Measurements from ENCODE around the gene CNGB1.

CNGB1 gene

DNA sequence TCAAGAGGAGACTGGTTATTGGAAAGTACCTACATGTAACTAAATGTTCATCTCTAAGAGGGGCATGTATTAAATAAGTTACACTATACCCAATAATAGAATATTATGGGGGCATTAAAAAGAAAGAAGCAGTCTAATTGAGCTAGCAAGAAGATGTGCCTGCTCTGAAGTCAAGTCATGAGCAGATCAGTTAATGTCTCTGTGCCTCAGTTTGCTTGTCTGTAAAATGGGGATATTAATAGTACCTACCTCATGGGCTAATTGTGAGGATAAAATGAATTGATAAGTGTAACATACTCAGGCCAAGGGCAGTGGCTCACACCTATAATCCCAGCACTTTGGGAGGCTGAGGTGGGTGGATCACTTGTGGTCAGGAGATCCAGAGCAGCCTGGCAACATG, 3.0 kb downstream of the CNGB1 start:
- no peak overlapping the region for H2AFZ ChIP-seq (ENCODE audit: insufficient read depth, low read length, poor library complexity)
- H3K23ac ChIP-seq (ENCODE audit: low read length) = no peak overlapping the region

DNA sequence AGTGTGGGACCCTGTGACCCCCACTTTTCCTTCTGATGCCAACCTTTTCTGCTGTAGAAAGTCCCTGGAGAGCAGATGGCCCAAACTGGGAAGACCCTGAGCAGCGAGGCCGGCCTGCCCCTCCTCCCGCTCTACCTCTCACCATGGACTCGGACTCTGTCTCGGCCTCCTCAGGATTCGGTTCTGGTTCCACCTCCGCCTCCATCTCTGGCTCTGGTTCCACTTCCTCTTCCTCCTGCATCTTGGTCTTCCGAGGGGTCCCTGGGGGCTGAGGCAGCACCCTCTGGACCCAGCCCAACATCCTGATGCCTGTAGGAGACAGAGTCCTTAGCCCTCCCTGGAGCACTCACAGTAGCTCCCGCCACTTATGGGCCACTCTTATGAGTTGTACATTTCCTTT, 3.9 kb downstream of the CNGB1 start:
- Histone ChIP-seq H3K14ac (ENCODE audit: low read length) (no peak overlapping the region), H2AFZ (ENCODE audit: insufficient read depth, low read length, poor library complexity) (no peak overlapping the region), H2AK5ac (ENCODE audit: low read length) (no peak overlapping the region), H3K36me3 (ENCODE audit: control insufficient read depth in 1 of 2, insufficient read depth in 2 of 2, low read length in 2 of 2) (no peaks in the 10 kb centered on the region), H3K27ac (ENCODE audit: low read depth, low read length) (no peak overlapping the region), H4K12ac (ENCODE audit: low read depth, low read length) (no peak overlapping the region), H2BK120ac (ENCODE audit: insufficient read depth, low read length, poor library complexity) (no peak overlapping the region), H3K79me2 (ENCODE audit: control insufficient read depth, insufficient read depth, low read length, poor library complexity) (no peaks in the 10 kb centered on the region), H3K23ac (ENCODE audit: low read length) (no peak overlapping the region), H3K18ac (ENCODE audit: low read length) (no peak overlapping the region), H4K8ac (ENCODE audit: low read depth, low read length) (no peak overlapping the region), H3K4me1 (ENCODE audit: control insufficient read depth in 1 of 2, insufficient read depth in 2 of 2, low read length in 2 of 2) (no peaks in the 10 kb centered on the region), H3K79me1 (ENCODE audit: low read length) (no peaks in the 10 kb centered on the region), H3K27me3 (ENCODE audit: insufficient read depth, low read length) (no peaks in the 10 kb centered on the region), H3K4ac (ENCODE audit: low read depth, low read length) (no peak overlapping the region), H3K9ac (ENCODE audit: low read length) (no peak overlapping the region), H2BK5ac (ENCODE audit: low read depth, low read length, poor library complexity) (no peak overlapping the region), H3K9me3 (ENCODE audit: insufficient read depth, low read depth, low read length) (peaks cover 2% of the 10 kb centered on the region), H3K4me3 (ENCODE audit: low read depth, low read length) (no peak overlapping the region), H2BK12ac (ENCODE audit: low read length) (no peak overlapping the region), H4K91ac (ENCODE audit: low read depth, low read length) (no peak overlapping the region), H3K4me2 (ENCODE audit: low read length) (no peak overlapping the region)
- WGBS (ENCODE audit: extremely low coverage, insufficient coverage, insufficient read length) = no CpG with 5 or more reads among the region's 9 CpGs
- DNase-seq = no peak

More for the DNA sequence above, 3.0 kb downstream of the CNGB1 start:
- Histone ChIP-seq H3K27me3 (ENCODE audit: insufficient read depth, low read length) (no peaks in the 10 kb centered on the region), H4K91ac (ENCODE audit: low read depth, low read length) (no peak overlapping the region), H3K4ac (ENCODE audit: low read depth, low read length) (no peak overlapping the region), H3K4me1 (ENCODE audit: control insufficient read depth in 1 of 2, insufficient read depth in 2 of 2, low read length in 2 of 2) (no peaks in the 10 kb centered on the region), H3K27ac (ENCODE audit: low read depth, low read length) (no peak overlapping the region), H3K79me2 (ENCODE audit: control insufficient read depth, insufficient read depth, low read length, poor library complexity) (no peaks in the 10 kb centered on the region), H4K8ac (ENCODE audit: low read depth, low read length) (no peak overlapping the region), H2BK5ac (ENCODE audit: low read depth, low read length, poor library complexity) (no peak overlapping the region), H3K14ac (ENCODE audit: low read length) (no peak overlapping the region), H3K9me3 (ENCODE audit: insufficient read depth, low read depth, low read length) (peaks cover 2% of the 10 kb centered on the region), H2AK5ac (ENCODE audit: low read length) (no peak overlapping the region), H3K4me2 (ENCODE audit: low read length) (no peak overlapping the region), H3K9ac (ENCODE audit: low read length) (no peak overlapping the region), H2BK12ac (ENCODE audit: low read length) (no peak overlapping the region), H4K12ac (ENCODE audit: low read depth, low read length) (no peak overlapping the region), H3K4me3 (ENCODE audit: low read depth, low read length) (no peak overlapping the region), H3K79me1 (ENCODE audit: low read length) (no peaks in the 10 kb centered on the region), H3K18ac (ENCODE audit: low read length) (no peak overlapping the region), H3K36me3 (ENCODE audit: control insufficient read depth in 1 of 2, insufficient read depth in 2 of 2, low read length in 2 of 2) (no peaks in the 10 kb centered on the region), H2BK120ac (ENCODE audit: insufficient read depth, low read length, poor library complexity) (no peak overlapping the region)
- no peak for DNase-seq

DNA sequence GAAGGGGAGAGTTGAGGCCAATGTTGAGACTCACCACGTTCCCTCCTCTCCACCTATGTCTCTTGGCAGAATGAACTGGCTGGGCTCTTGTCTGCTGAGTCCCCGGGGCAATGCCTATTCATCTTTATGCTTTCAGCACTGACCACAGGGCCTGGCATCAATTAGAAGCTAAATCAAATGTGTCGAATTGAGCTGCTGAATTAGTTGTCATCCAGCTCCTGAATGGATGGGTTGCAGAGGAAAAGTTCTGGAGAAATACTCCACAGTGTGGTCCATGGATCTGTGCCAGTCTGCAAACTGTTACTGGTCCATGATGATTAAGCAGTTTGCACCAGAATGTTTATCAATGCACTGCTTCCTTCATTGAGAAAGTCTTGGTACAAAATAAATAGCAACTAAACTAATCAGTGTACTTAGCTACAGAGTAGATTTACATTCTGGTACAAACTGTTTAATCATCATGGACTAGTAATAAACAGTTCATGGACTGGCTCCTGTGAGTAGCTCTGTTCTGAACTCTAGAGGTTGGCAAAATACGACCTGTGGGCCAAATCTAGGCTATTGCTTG, 4.6 kb downstream of the CNGB1 start:
- Histone ChIP-seq H2AK5ac (ENCODE audit: low read length) (no peak overlapping the region), H3K27ac (ENCODE audit: low read depth, low read length) (no peak overlapping the region), H3K79me2 (ENCODE audit: control insufficient read depth, insufficient read depth, low read length, poor library complexity) (no peaks in the 10 kb centered on the region), H3K23ac (ENCODE audit: low read length) (no peak overlapping the region), H4K12ac (ENCODE audit: low read depth, low read length) (no peak overlapping the region), H3K4me2 (ENCODE audit: low read length) (no peak overlapping the region), H3K36me3 (ENCODE audit: control insufficient read depth in 1 of 2, insufficient read depth in 2 of 2, low read length in 2 of 2) (no peaks in the 10 kb centered on the region), H2BK12ac (ENCODE audit: low read length) (no peak overlapping the region), H2BK5ac (ENCODE audit: low read depth, low read length, poor library complexity) (no peak overlapping the region), H3K4me3 (ENCODE audit: low read depth, low read length) (no peak overlapping the region), H3K4me1 (ENCODE audit: control insufficient read depth in 1 of 2, insufficient read depth in 2 of 2, low read length in 2 of 2) (peaks cover 0 to under 1% of the 10 kb centered on the region in 2 experiments), H2BK120ac (ENCODE audit: insufficient read depth, low read length, poor library complexity) (no peak overlapping the region), H4K8ac (ENCODE audit: low read depth, low read length) (no peak overlapping the region), H3K9ac (ENCODE audit: low read length) (no peak overlapping the region), H2AFZ (ENCODE audit: insufficient read depth, low read length, poor library complexity) (no peak overlapping the region), H3K9me3 (ENCODE audit: insufficient read depth, low read depth, low read length) (peaks cover 2% of the 10 kb centered on the region), H4K91ac (ENCODE audit: low read depth, low read length) (no peak overlapping the region), H3K79me1 (ENCODE audit: low read length) (no peaks in the 10 kb centered on the region), H3K27me3 (ENCODE audit: insufficient read depth, low read length) (no peaks in the 10 kb centered on the region), H3K4ac (ENCODE audit: low read depth, low read length) (no peak overlapping the region), H3K18ac (ENCODE audit: low read length) (no peak overlapping the region), H3K14ac (ENCODE audit: low read length) (no peak overlapping the region)
- WGBS (ENCODE audit: extremely low coverage, insufficient coverage, insufficient read length) = no CpG with 5 or more reads among the region's 4 CpGs
- DNase-seq = no peak

DNA sequence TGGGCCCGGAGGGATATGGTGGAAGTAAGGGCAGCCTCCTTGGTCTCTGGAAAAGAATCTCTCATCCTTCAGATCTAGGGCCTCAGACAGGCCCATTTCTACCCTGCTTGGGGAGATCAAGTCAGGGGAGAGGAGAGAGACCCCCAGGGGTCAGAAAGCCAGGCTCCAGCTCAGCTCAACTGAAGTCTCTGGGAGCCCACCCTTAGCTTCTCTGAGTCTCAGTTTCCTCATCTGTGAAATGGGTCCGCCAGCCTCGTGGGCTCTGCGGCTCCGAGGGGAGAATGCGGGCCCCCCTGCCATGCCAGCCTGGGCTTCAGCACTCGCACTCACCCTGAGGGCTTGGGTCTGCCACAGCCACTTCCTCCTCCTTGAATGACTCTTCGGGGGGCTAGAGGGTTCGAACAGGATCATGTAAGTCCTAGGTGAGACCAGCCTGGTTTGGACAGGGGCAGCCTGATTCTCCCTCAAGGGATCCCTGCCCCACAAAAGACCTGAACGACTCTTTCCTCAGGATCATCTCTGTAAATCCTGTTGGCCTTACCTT, 6.7 kb downstream of the CNGB1 start:
- Histone ChIP-seq H4K8ac (ENCODE audit: low read depth, low read length) (no peak overlapping the region), H3K4me3 (ENCODE audit: low read depth, low read length) (no peak overlapping the region), H2AK5ac (ENCODE audit: low read length) (no peak overlapping the region), H3K4me2 (ENCODE audit: low read length) (no peak overlapping the region), H3K18ac (ENCODE audit: low read length) (no peak overlapping the region), H2BK120ac (ENCODE audit: insufficient read depth, low read length, poor library complexity) (no peak overlapping the region), H3K23ac (ENCODE audit: low read length) (no peak overlapping the region), H3K4ac (ENCODE audit: low read depth, low read length) (no peak overlapping the region), H3K27ac (ENCODE audit: low read depth, low read length) (no peak overlapping the region), H4K91ac (ENCODE audit: low read depth, low read length) (no peak overlapping the region), H3K4me1 (ENCODE audit: control insufficient read depth in 1 of 2, insufficient read depth in 2 of 2, low read length in 2 of 2) (peaks cover 14 to 17% of the 10 kb centered on the region in 2 experiments), H2BK12ac (ENCODE audit: low read length) (no peak overlapping the region), H2AFZ (ENCODE audit: insufficient read depth, low read length, poor library complexity) (no peak overlapping the region), H3K36me3 (ENCODE audit: control insufficient read depth in 1 of 2, insufficient read depth in 2 of 2, low read length in 2 of 2) (no peaks in the 10 kb centered on the region), H3K9me3 (ENCODE audit: insufficient read depth, low read depth, low read length) (no peaks in the 10 kb centered on the region), H3K9ac (ENCODE audit: low read length) (no peak overlapping the region), H3K79me1 (ENCODE audit: low read length) (peaks cover 7% of the 10 kb centered on the region), H3K79me2 (ENCODE audit: control insufficient read depth, insufficient read depth, low read length, poor library complexity) (no peaks in the 10 kb centered on the region), H3K27me3 (ENCODE audit: insufficient read depth, low read length) (no peaks in the 10 kb centered on the region), H4K12ac (ENCODE audit: low read depth, low read length) (no peak overlapping the region), H2BK5ac (ENCODE audit: low read depth, low read length, poor library complexity) (no peak overlapping the region), H3K14ac (ENCODE audit: low read length) (no peak overlapping the region)
- WGBS (ENCODE audit: extremely low coverage, insufficient coverage, insufficient read length) = no CpG with 5 or more reads among the region's 10 CpGs
- DNase-seq = no peak

Data from trophoblast cell (in vitro differentiated cells and primary cell).